Measurements from ENCODE around the gene MMEL1. TPM values are rescaled to one million over a fixed set of nuclear protein-coding genes. Genes with fewer than 3 reads are reported as not detected.

The MMEL1 gene
- polyA plus RNA-seq, 2 of the 4 experiments (the other 2 are of a cell fraction) = not detected

- H3K9me3 ChIP-seq = no peaks in the 10 kb centered on the region
- no peak overlapping the region for H3K4me3 ChIP-seq
- TF ChIP-seq CTCF (IDR thresholded peaks at IDR 0.05) (peak; percentile 77), PHF8 (IDR thresholded peaks at IDR 0.05; ENCODE audit: borderline replicate concordance, low read depth) (no peak), NR3C1 (IDR thresholded peaks at IDR 0.05) (no peak), EHMT2 (IDR thresholded peaks at IDR 0.05; ENCODE audit: low read depth) (no peak), EHF (CRISPR knock-in tag; IDR thresholded peaks at IDR 0.05) (no peak), FOSL2 (IDR thresholded peaks at IDR 0.05) (no peak), FOSL2 (CRISPR knock-in tag; IDR thresholded peaks at IDR 0.05) (no peak), SMC3 (IDR thresholded peaks at IDR 0.05) (peak; percentile 94), NFE2L2 (conservative IDR thresholded peaks at IDR 0.05; ENCODE audit: low read length) (no peak), CEBPB (IDR thresholded peaks at IDR 0.05) (no peak), HOXB5 (CRISPR knock-in tag; IDR thresholded peaks at IDR 0.05) (no peak), HOXB13 (CRISPR knock-in tag; IDR thresholded peaks at IDR 0.05; ENCODE audit: low read depth) (no peak), HEYL (CRISPR knock-in tag; IDR thresholded peaks at IDR 0.05) (no peak), FOXS1 (CRISPR knock-in tag; IDR thresholded peaks at IDR 0.05) (no peak), RAD21 (conservative IDR thresholded peaks at IDR 0.05 in 1 of 2, IDR thresholded peaks at IDR 0.05 in 1 of 2) (peak; percentile 92 to 93), REST (IDR thresholded peaks at IDR 0.05) (no peak), NPAS2 (CRISPR knock-in tag; IDR thresholded peaks at IDR 0.05; ENCODE audit: borderline replicate concordance) (no peak), MAZ (IDR thresholded peaks at IDR 0.05; ENCODE audit: borderline replicate concordance, low read depth, low read length) (no peak), POLR2A (IDR thresholded peaks at IDR 0.05; ENCODE audit: low read length) (no peak), BHLHE40 (IDR thresholded peaks at IDR 0.05; ENCODE audit: low read depth, low read length) (no peak), HES2 (IDR thresholded peaks at IDR 0.05) (no peak), CBX8 (IDR thresholded peaks at IDR 0.05) (no peak), GATA3 (IDR thresholded peaks at IDR 0.05; ENCODE audit: borderline replicate concordance) (no peak), CHD2 (IDR thresholded peaks at IDR 0.05; ENCODE audit: low read length, partially characterized antibody) (no peak)
- peak overlapping the region; percentile 98 for H3K4me2 ChIP-seq
- H3K27ac ChIP-seq = peak overlapping the region; percentile 89 to 91; a peak in 3 of 6 replicates
- CTCF ChIA-PET = interaction anchor here (0.7 to 5.3 kb wide), 24 partner anchors 10 to 905 kb away, joined by 3 to 63 read pairs (median 6); partner anchors contain the start of genes HES5, PANK4 and PEX10
- H3K4me1 ChIP-seq = peaks cover 32% of the 10 kb centered on the region
- DNase-seq (ENCODE audit: low read depth in 1 of 2, low spot score in 1 of 2) (peak; percentile 59 to 78), ATAC-seq (peak in 1 of 2 experiments; percentile 67; a peak in 3 of 6 replicates), FAIRE-seq (no peak)
- POLR2A ChIA-PET = interaction anchor here (1.3 kb wide), 1 partner anchor 38 kb away, joined by 6 read pairs; the partner anchor contains the start of gene PRXL2B
- 30% methylated on average over 12 of the region's 17 CpGs for WGBS (ENCODE audit: missing lambda C conversion rate)
Observed at GRCh38 chr1:2548068-2548589, 84.7 kb downstream of the MMEL1 start.
